ENCODE data around the gene CCDC73.

Gene CCDC73

GRCh38 chr11:32576456-32576855 lies 218.0 kb downstream of the CCDC73 start:
- Histone ChIP-seq H3K27ac (ENCODE audit: low read length) (no peak overlapping the region), H3K9me3 (ENCODE audit: insufficient read depth, low read length) (no peaks in the 10 kb centered on the region), H3K36me3 (replicated peaks; ENCODE audit: low read depth, low read length) (no peaks in the 10 kb centered on the region), H3K27me3 (ENCODE audit: low read depth, low read length) (no peaks in the 10 kb centered on the region), H3K4me1 (ENCODE audit: low read length) (peaks cover 6% of the 10 kb centered on the region; the same call in 1 of the 2 replicates), H3K4me3 (ENCODE audit: low read length) (no peak overlapping the region), H3K4me2 (ENCODE audit: low read length) (no peak overlapping the region), H4K20me1 (ENCODE audit: insufficient read depth, low read length) (no peaks in the 10 kb centered on the region), H3K79me2 (ENCODE audit: low read length) (no peaks in the 10 kb centered on the region), H2AFZ (ENCODE audit: low read depth, low read length) (no peak overlapping the region), H3K9ac (ENCODE audit: low read length) (no peak overlapping the region)
- TF ChIP-seq CTCF (IDR thresholded peaks at IDR 0.05; ENCODE audit: low read depth, low read length) (no peak), EZH2phosphoT487 (IDR thresholded peaks at IDR 0.05; ENCODE audit: low read depth) (no peak)

GRCh38 chr11:32575070-32575469 lies 219.4 kb downstream of the CCDC73 start:
- Histone ChIP-seq H3K27ac (ENCODE audit: low read length) (no peak overlapping the region), H4K20me1 (ENCODE audit: insufficient read depth, low read length) (no peaks in the 10 kb centered on the region)

GRCh38 chr11:32574421-32574820 lies 220.0 kb downstream of the CCDC73 start:
- no peaks in the 10 kb centered on the region for H3K79me2 ChIP-seq (ENCODE audit: low read length)
- peaks cover 6% of the 10 kb centered on the region; the same call in 1 of the 2 replicates for H3K4me1 ChIP-seq (ENCODE audit: low read length)
- H3K36me3 ChIP-seq (replicated peaks; ENCODE audit: low read depth, low read length): no peaks in the 10 kb centered on the region
- H3K4me3 ChIP-seq (ENCODE audit: low read length): no peak overlapping the region
- TF ChIP-seq CTCF (IDR thresholded peaks at IDR 0.05; ENCODE audit: low read depth, low read length) (no peak), EZH2phosphoT487 (IDR thresholded peaks at IDR 0.05; ENCODE audit: low read depth) (no peak)
- no peaks in the 10 kb centered on the region for H4K20me1 ChIP-seq (ENCODE audit: insufficient read depth, low read length)
- H3K27ac ChIP-seq (ENCODE audit: low read length): no peak overlapping the region
- H3K9me3 ChIP-seq (ENCODE audit: insufficient read depth, low read length): no peaks in the 10 kb centered on the region
- H3K9ac ChIP-seq (ENCODE audit: low read length): no peak overlapping the region
- H3K4me2 ChIP-seq (ENCODE audit: low read length): no peak overlapping the region
- H3K27me3 ChIP-seq (ENCODE audit: low read depth, low read length): no peaks in the 10 kb centered on the region
- no peak overlapping the region for H2AFZ ChIP-seq (ENCODE audit: low read depth, low read length)

More at GRCh38 chr11:32575070-32575469, 219.4 kb downstream of the CCDC73 start:
- H3K9me3 ChIP-seq (ENCODE audit: insufficient read depth, low read length): no peaks in the 10 kb centered on the region
- no peak for TF ChIP-seq EZH2phosphoT487 (IDR thresholded peaks at IDR 0.05; ENCODE audit: low read depth)
- no peak for TF ChIP-seq CTCF (IDR thresholded peaks at IDR 0.05; ENCODE audit: low read depth, low read length)
- no peak overlapping the region for H3K4me3 ChIP-seq (ENCODE audit: low read length)
- H3K4me2 ChIP-seq (ENCODE audit: low read length): no peak overlapping the region
- no peaks in the 10 kb centered on the region for H3K36me3 ChIP-seq (replicated peaks; ENCODE audit: low read depth, low read length)
- H3K79me2 ChIP-seq (ENCODE audit: low read length): no peaks in the 10 kb centered on the region
- H3K27me3 ChIP-seq (ENCODE audit: low read depth, low read length): no peaks in the 10 kb centered on the region
- no peak overlapping the region for H3K9ac ChIP-seq (ENCODE audit: low read length)
- peaks cover 6% of the 10 kb centered on the region; the same call in 1 of the 2 replicates for H3K4me1 ChIP-seq (ENCODE audit: low read length)
- H2AFZ ChIP-seq (ENCODE audit: low read depth, low read length): no peak overlapping the region

GRCh38 chr11:32573228-32573627 lies 221.2 kb downstream of the CCDC73 start:
- TF ChIP-seq CTCF (IDR thresholded peaks at IDR 0.05; ENCODE audit: low read depth, low read length): no peak
- no peak for TF ChIP-seq EZH2phosphoT487 (IDR thresholded peaks at IDR 0.05; ENCODE audit: low read depth)
- no peaks in the 10 kb centered on the region for H3K27me3 ChIP-seq (ENCODE audit: low read depth, low read length)
- H3K9ac ChIP-seq (ENCODE audit: low read length): no peak overlapping the region
- no peak overlapping the region for H3K4me3 ChIP-seq (ENCODE audit: low read length)
- H3K9me3 ChIP-seq (ENCODE audit: insufficient read depth, low read length): no peaks in the 10 kb centered on the region
- H3K79me2 ChIP-seq (ENCODE audit: low read length): no peaks in the 10 kb centered on the region
- H3K4me1 ChIP-seq (ENCODE audit: low read length): peaks cover 6% of the 10 kb centered on the region; the same call in 1 of the 2 replicates
- no peak overlapping the region for H3K27ac ChIP-seq (ENCODE audit: low read length)
- no peaks in the 10 kb centered on the region for H3K36me3 ChIP-seq (replicated peaks; ENCODE audit: low read depth, low read length)
- H3K4me2 ChIP-seq (ENCODE audit: low read length): no peak overlapping the region
- H4K20me1 ChIP-seq (ENCODE audit: insufficient read depth, low read length): no peaks in the 10 kb centered on the region
- H2AFZ ChIP-seq (ENCODE audit: low read depth, low read length): 0 out of 2 replicates have a peak overlapping the region, but pooled peaks have one; percentile 17
